Measurements from ENCODE around the gene PAFAH1B1.
"Not testable (repeated sequence)": the region's sequence is repeated elsewhere in the genome, so short reads cannot be mapped to it uniquely, and the experiment has no call there.

The PAFAH1B1 gene

DNA sequence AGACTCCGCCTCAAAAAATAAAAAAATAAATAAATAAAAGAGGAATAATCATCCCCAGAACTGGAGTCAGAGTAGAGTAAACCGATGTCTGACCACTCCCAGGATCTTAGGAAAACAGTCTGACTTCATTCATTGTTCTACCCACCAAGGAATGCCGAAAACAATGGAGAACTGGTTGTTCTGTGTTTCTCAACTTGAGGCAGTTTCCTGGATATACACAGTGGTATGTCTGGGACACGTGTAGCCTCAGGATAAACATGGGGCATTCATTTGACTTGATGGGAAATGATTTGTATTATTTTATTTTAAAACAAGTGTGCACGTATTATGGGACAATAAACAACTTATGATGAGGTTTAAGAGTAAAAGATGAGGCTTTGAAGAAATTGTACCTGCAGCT is 32.8 kb upstream of the PAFAH1B1 start:
- DNase-seq (ENCODE audit: low spot score) = no peak
- no peak for TF ChIP-seq CTCF (IDR thresholded peaks at IDR 0.05)
- Histone ChIP-seq H3K4me3 (no peak overlapping the region), H3K27ac (no peak overlapping the region)

DNA sequence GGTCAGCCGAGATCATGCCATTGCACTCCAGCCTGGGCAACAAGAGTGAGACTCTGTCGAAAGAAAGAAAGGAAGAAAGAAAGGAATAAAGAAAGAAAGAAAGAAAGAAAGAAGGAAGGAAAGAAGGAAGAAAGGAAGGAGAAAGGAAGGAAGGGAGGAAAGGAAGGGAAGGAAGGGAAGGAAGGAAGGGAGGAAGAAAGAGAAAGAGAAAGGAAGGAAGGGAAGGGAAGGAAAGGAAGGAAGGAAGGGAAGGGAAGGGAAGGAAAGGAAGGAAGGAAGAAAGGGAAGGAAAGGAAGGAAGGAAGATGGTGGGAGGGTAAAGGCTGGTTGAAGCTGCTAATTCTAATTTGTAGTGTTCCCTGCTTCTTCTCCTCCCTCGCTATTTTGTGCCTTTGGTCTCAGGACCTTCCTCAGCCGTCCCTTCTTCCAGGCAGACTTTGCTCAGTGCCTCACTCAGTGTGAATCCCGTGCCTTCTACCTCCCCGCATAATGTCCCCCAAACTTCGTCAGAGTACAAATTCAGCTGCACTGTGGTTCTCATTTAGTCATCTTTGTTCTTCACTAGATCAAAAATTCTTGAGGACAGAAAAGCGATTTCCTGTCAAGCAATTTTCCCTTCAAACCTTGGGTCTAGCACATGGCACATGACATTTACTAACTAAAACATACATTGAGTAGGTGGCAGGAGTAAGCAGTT is 31.1 kb upstream of the PAFAH1B1 start:
- DNase-seq (ENCODE audit: low spot score) = no peak
- H3K4me3 ChIP-seq = no peak overlapping the region
- H3K27ac ChIP-seq = no peak overlapping the region
- no peak for TF ChIP-seq CTCF (IDR thresholded peaks at IDR 0.05)

DNA sequence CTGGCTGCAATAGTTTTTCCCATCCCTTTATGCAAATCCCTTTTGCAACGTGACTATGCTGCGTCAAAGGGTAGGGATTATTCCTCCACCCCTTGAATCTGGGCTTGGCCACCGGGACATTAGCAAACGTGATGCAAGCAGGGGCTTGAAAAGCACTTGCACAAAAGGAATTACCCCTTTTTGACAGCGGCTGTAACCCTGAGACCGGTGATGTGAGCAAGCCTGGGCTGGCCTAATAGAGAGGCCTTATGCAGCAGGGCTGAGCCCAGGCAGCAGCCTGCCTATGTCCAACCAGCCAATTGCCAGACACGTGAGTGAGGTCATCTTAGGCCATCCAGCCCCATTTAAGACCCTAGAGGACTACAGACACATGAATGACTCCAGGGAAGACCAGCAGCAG is 30.4 kb upstream of the PAFAH1B1 start:
- DNase-seq (ENCODE audit: low spot score) = no peak

DNA sequence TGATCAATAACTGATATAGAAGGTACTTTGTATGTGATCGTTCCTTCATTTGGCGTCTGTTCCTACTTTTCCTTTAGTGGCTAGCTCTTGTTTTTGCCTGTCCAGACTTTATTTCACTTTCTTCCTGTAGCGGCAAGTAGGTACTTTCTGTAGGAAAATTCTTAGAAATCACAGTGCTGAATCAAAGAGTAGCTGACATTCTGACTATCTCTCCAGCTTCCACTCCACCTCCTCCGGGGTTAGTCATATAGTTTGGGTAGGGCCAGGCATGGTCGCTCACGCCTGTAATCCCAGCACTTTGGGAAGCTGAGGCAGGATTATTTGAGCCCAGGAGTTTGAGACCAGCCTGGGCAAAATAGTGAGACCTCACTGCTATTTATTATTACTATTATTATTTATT is 29.9 kb upstream of the PAFAH1B1 start:
- H3K27ac ChIP-seq = no peak overlapping the region
- TF ChIP-seq CTCF (IDR thresholded peaks at IDR 0.05) = no peak
- DNase-seq (ENCODE audit: low spot score) = no peak
- H3K4me3 ChIP-seq = no peak overlapping the region

More for the DNA sequence above, 30.4 kb upstream of the PAFAH1B1 start:
- H3K27ac ChIP-seq = no peak overlapping the region
- no peak for TF ChIP-seq CTCF (IDR thresholded peaks at IDR 0.05)
- H3K4me3 ChIP-seq = no peak overlapping the region

GRCh38 chr17:2564877-2565276 is 28.6 kb upstream of the PAFAH1B1 start:
- Histone ChIP-seq H3K4me3 (no peak overlapping the region), H3K27ac (no peak overlapping the region)
- no peak for TF ChIP-seq CTCF (IDR thresholded peaks at IDR 0.05)
- no peak for DNase-seq (ENCODE audit: low spot score)

DNA sequence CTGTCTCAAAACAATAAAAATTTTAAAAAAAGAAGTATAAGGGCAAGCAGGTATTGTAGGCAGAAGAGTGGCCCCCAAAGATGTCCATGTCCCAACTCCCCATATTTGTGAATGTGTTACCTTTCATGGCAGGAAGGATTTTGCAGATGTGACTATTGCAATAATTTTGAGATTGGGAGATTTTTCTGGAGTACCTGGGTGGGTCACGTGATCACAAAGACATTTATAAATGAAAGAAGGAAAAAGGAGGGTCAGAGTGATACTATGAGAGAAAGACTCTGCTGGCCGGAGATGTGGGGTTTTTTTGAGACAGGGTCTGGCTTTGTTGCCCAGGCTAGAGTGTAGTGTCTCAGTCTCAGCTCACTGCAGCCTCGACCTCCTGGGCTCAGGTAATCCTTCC is 27.4 kb upstream of the PAFAH1B1 start:
- TF ChIP-seq CTCF (IDR thresholded peaks at IDR 0.05) = no peak
- Histone ChIP-seq H3K27ac (no peak overlapping the region), H3K4me3 (no peak overlapping the region)

DNA sequence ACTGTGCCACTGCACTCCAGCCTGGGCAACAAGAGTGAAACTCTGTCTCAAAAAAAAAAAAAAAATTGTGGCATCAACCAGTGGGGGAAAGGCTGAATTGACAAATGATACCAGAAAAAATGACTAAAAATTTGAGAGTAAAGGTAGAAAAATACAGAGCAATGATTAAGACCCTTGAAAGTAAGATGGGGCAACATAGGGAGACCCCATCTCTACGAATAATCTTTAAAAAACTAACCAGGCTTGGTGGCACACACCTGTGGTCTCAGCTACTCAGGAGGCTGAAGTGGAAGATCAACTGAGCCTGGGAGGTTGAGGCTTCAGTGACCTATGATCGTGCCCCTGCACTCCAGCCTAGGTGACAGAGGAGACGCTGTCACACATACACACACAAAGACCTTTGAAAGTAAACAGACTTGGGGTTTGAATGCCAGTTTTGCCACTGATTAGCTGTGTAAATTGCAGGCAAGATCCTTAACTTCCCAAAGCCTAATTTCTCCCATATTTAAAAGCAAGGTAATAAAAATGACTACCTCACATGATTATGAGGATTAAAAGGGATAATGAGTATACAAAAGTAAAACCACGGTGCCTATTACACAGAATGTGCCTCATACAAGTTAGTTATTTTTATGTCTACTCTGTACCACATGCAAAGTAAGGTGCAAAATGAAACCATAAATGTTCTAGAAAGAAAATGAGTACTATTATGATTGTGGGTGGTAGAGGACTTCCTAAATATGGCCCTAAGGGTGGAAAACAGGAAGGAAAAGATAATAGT is 21.7 kb upstream of the PAFAH1B1 start:
- no peak overlapping the region for H3K27ac ChIP-seq
- H3K4me3 ChIP-seq = no peak overlapping the region
- no peak for DNase-seq (ENCODE audit: low spot score)

More for the DNA sequence above, 27.4 kb upstream of the PAFAH1B1 start:
- DNase-seq (ENCODE audit: low spot score) = no peak

DNA sequence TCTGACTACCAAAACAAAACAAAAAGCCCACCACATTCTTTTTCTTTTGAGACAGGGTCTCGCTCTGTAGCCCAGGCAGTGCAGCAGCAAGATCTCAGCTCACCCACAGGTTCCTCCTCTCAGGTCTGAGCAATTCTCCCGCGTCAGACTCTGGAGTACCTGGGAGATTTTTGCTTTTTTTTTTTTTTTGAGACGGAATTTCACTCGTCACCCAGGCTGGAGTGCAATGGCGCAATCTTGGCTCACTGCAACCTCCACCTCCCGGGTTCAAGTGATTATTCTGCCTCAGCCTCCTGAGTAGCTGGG is 21.2 kb upstream of the PAFAH1B1 start:
- not testable (repeated sequence) for DNase-seq (ENCODE audit: low spot score); H3K4me3 ChIP-seq

More for the DNA sequence above, 21.7 kb upstream of the PAFAH1B1 start:
- no peak for TF ChIP-seq CTCF (IDR thresholded peaks at IDR 0.05)

More for the DNA sequence above, 21.2 kb upstream of the PAFAH1B1 start:
- H3K27ac ChIP-seq = not testable (repeated sequence)
